Stimulated activated CD4-positive, alpha-beta T cell treated with anti-CD3 and anti-CD28 coated beads, Interleukin-12 subunit alpha, Interleukin-12 subunit beta, amount 100 ng/mL, for 48 hours (primary cell): ENCODE data around the gene FAM186B.

Source experiments
- DNase-seq, 3 donors: peaks; one replicate each; pipeline ENCODE4 v3.0.0-alpha.2; 2020; ENCODE audit warnings: low read depth in 2 of 3, low spot score in 1 of 3

The FAM186B gene

GRCh38 chr12:49577589-49578315, 27.7 kb downstream of the FAM186B start:
- no peak for DNase-seq

GRCh38 chr12:49568442-49569162, 36.8 kb downstream of the FAM186B start:
- DNase-seq, result no peak

- DNase-seq, result peak; percentile 76 to 84 (median 82)
Observed at GRCh38 chr12:49567611-49568441, 37.6 kb downstream of the FAM186B start, which contains the start of gene MCRS1. TSS of gene MCRS1 (minus strand) at chr12:49568142. CDS start at chr12:49566731, 1,411 bp downstream.

GRCh38 chr12:49567302-49567610, 38.2 kb downstream of the FAM186B start:
- DNase-seq, result no peak

DNA sequence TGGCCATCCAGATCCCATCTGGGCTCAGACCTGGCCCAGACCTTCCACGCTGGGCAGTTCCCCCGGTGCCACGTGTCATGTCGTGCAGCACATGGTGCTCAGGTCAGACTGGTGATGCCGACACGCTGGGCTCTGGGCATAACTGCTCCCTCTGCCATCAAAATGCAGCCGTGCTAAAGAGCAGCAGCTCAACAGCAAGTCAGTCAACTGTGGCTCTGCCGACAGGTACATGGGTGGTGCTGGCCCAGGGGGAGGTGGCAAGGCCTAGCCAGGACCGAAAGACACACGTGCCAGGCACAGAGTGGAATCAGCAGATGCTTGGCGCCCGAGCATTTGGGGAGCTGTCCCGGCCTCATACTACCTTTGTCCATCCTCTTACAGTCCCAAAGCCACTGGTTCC, 39.1 kb downstream of the FAM186B start:
- no peak for DNase-seq

GRCh38 chr12:49565406-49566265, 39.8 kb downstream of the FAM186B start:
- DNase-seq, result no peak

- DNase-seq, result no peak
Observed at GRCh38 chr12:49564686-49565405, 40.6 kb downstream of the FAM186B start.

- DNase-seq, result no peak
Observed at GRCh38 chr12:49563951-49564685, 41.3 kb downstream of the FAM186B start.

- no peak for DNase-seq
Observed at GRCh38 chr12:49562831-49563230, 42.6 kb downstream of the FAM186B start.

- no peak for DNase-seq
Observed at GRCh38 chr12:49562233-49562632, 43.2 kb downstream of the FAM186B start.

DNA sequence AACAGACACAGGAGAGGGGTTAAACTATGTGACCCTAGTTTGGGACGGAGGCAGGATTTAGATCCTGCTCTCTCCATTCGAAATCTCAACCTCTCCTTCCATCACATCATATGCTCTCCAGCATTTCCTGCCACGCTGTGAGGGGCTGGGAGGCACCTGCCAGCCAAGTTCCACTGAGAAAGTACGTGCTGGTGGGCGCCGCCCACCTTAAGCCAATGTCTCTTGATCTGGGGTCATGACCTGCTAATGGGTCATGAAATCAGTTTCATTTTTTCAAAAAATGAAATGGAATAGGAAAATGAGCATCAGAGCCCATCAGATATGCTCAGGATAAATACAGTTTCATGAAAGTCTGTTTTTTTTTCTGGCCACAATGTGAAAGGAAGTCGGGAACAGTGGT, 44.7 kb downstream of the FAM186B start:
- DNase-seq, result no peak

GRCh38 chr12:49559011-49559675, 46.3 kb downstream of the FAM186B start:
- DNase-seq, result no peak

DNA sequence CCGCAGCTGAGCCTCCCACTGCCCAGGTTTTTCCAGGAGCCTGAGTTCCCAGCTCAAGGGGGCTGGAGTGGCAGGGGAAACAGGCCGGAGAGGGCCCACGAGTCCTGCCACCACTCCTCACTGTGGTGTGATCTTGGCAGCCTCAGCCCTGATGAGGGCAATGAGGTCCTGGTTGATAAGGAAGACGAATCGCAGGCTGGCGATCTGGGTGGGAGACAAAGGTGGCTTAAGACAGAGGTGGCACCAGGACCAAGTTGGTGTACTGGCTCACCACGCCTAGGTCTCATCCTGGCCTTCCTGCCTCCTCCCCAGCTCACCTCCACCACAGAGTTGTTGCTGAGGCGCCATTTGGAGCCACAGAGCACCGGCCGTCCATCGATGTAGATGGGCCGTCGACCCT, 46.9 kb downstream of the FAM186B start:
- no peak for DNase-seq

GRCh38 chr12:49557917-49558215, 47.6 kb downstream of the FAM186B start:
- no peak for DNase-seq

- DNase-seq, result no peak
Observed at GRCh38 chr12:49557187-49557916, 48.1 kb downstream of the FAM186B start.

DNA sequence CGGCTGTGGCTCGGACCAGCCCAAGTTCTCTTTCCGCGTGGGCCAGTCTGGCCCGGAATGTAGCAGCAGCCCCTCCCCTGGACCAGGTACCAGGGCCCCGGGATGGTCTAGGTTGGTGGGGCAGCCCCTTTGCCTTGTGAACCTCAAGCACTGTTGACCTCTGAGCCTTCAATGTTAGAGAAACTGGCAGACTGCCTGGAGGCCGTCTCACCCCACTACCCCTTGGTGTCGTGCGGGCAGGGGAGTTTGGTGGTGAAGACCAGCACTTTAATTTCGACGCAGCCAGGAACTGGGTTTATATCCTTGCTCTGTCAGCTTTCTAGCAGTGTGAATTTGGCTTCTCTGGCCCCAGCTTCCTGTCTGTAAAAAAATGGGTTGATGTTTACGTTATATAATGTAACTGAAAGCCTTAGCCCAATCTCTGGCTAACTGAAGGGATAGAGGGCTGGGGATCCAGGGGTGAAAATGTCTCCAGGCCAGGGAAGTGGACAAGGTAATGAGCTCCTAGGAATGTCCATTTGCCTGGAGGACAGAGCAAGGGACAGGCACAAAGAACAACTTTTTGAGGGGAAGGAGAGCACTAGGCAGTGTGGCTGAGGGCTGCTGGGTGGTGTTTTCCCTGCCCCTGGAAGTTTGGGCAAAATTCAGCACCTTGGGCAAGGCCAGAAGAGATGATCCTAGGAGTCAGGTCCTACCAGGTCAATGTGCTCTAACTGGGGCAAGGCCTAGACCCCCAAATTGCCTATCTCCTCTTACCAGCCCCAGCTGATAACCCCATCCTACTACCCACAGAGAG, 48.9 kb downstream of the FAM186B start:
- no peak for DNase-seq

- DNase-seq, result no peak
Observed at GRCh38 chr12:49555631-49556390, 49.6 kb downstream of the FAM186B start.
